GM21360 (cell line): Measurements from ENCODE around the gene HOTAIR.

ENCODE experiments used
- ATAC-seq: cut with Tn5 transposase; IDR thresholded peaks from one replicate; pipeline ENCODE4 v1.9.1; 2021; ENCODE audit warnings: mild to moderate bottlenecking, moderate library complexity; ENCODE audit not compliant: unreplicated experiment

Gene HOTAIR

DNA sequence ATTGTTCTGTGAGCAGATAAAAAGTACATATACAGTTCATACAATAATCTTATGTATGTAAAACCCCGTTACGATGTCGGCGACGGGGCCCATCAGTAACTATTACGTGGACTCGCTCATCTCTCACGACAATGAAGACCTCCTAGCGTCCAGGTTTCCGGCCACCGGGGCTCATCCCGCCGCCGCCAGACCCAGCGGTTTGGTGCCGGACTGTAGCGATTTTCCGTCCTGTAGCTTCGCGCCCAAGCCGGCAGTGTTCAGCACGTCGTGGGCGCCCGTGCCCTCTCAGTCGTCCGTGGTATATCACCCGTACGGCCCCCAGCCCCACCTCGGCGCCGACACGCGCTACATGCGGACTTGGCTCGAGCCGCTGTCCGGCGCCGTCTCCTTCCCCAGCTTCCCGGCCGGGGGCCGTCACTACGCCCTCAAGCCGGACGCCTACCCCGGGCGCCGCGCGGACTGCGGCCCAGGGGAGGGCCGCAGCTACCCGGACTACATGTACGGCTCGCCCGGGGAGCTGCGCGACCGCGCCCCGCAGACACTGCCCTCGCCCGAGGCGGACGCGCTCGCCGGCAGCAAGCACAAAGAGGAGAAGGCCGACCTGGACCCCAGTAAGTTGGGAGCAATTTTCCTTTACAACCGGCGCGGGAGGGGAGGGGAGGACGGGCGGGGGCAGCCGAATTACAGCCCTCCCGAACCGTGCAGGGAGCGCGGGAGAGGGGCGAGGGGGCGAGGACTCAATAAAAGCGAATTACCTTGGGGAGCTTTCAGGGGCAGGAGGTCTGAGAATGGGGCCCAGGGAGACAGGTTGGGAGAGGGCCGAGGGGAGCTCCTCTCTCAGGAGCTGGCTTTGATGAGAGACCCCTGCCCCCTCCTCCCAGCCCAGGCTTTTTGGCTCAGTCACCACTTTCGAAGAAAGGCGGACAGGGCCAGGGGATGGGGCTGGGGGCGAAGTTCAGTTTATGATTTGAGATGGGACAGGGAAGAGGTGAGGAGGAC lies 25.7 kb upstream of the HOTAIR start, which contains the start of gene HOXC9:
Gene HOXC9 (plus strand): TSS at position 46 of the 999 bp plus-strand sequence. CDS start 28 bp downstream, at position 74.
- no peak for ATAC-seq

DNA sequence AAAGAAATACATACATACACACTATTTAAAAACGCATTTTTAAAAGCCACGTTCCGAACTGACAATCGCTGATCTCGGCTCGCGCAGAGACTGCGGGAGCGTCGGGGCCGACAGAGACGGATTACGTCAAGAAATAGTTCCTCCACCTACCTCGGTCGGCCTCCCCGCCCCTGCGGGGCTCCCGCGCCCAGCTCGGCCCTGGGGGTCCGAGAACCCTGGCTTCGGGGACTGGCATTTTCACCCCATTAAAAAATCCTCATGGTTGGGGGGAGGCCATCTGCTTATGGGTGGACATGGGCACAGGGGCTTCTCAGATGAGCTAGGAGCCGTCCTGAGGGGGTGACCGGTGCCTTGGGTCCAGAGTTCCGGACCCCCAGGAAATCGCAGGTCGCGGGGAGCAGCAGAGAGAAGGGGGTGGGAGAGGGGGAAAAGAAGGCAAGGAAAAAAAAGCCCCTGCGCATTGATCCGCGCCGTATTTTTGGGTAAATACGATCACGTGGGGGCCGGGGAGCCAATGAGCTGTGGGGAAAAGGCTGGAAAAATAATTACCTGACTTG lies 24.9 kb upstream of the HOTAIR start:
- ATAC-seq: no peak

DNA sequence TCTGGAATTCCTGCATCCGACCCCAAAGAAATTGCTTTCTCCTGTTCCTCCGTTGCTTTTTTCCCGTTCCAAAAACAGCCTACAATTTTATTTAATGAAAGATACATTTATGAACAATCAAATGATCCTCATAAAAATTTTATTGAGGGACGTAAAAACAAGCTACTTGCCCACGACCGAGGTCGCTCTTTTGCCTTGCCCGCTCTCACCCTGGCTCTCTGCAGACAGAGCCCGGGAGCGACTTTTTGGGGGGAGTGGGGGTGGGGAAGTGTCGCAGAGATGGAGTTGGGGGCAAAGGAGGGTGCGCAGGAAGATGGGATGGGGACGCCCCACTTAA lies 24.1 kb upstream of the HOTAIR start:
- ATAC-seq: no peak

DNA sequence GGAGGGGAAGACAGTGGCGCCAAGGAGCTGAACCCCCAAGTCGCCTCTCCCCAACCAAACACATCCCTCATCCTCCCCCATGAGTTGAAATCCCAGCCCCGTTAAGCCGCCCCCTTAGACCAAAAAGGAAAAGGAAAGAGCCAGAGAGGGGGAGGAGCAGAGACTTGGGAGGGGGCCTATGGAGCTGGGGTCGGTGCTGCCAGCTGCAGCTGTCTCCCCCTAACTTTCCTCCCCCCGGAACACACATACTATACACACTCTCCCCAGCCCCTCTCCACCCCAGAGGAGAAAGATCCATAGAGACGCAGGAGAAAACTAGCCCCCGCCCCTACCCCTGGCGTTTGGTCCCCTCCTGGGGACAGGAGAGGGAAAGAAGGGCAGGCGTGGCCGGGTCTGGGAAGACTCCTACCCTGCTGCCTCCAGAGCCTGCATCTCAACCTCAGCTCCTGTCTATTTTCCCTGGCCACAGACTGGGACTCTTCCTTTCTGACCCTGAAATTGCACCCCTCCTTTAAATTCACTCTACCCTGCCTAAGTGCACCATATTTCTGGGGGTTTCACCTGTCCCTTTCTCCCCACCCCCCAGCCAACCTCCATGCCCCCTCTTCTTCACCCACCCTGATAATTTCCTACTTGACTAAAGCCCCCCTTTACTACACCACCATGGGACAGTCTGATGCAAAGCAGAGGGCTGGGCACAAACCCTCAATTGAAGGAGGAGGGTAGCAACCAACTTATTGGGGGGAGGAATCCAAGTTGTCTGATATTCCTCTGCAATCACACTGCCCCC lies 23.6 kb upstream of the HOTAIR start:
- no peak for ATAC-seq

DNA sequence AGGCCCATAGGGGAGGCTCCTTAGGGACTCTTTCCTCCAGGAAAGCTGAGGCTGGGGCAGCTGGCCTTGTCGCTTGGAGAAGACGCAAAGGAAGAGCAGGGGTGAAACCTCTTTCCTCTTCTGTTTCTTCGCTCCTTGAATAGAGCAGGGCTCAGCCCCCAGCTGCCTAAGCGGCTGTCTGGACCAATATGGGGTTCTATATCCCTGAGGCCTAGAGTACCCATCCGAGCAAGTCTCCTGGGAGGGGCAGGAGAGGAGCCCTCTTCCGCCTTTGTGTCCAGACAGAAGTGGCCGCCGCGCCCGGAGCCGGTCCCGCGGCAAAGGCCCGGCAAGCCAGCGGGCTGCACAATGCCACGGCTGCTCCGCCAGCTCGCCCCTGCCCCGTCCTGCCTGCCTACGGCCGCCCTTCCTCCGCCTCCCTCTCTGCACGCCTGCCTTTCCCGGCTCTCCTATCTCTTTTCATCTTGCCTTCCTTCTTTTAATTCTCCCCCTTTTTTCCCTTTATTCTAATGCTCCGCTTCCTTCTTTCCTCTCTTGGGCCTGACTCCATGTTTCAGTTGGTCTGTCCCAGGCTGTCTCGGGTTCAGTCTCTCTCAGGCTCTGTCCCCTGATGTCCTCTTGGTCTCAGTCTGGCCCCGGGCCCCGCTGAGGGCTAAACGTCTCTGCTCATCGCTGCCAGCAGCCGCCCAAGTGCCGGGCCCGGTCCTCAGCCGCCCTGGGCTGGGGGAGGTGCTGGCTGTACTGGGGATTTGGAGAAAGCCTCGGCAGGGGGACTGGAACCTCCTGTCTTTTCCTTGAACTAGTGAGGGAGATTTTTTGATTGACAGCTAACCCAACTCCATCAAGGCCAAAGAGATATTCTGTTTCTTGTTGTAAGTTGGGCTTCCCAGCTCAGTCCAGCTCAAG lies 22.7 kb upstream of the HOTAIR start:
- ATAC-seq: no peak

DNA sequence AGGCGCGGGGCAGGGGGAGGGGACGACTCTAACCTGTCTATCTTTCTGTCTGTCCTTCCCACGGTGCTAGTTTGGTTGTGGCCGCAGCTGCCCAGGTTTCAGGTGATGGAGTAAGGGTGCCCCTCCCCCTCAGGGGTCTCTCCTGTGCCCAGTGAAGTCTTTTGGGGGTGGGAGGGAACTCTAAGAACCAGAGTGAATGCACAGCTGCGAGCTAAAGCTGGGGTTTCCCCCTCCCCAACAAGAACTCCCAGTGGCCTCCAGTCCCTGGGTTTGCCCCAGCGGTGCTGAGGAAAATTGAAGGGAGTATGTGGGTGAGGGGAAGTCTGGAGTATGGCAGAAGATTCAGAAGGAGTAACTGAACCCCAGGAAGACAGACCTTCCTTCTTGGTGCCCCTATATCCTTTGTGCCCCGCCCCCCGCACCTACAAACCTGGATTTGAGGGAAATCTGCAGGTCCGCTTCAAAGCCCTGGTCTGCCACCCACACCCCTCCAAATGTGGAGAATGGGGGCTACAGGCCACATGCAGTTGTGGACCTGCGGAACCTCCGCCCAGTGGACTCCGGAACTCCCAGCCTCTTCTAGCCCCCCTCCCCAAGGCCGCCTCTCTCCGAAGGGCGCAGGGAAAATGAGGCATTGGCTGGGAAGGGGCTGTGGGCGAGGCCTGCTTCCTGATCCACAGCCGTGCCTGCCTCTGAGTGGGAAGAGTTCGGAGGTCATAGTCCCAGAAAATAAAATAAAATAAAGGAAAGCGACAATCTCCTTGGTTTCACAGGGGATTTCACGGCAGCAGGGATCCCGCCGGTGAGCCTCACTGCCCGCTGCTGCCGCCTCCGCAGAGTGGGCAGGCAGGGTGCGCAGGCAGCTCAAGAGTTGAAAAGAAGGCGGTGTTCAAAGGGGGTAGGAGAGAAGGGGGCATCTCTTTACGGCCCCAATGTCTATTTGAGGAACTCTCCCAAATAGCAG lies 21.8 kb upstream of the HOTAIR start:
- ATAC-seq: no peak

DNA sequence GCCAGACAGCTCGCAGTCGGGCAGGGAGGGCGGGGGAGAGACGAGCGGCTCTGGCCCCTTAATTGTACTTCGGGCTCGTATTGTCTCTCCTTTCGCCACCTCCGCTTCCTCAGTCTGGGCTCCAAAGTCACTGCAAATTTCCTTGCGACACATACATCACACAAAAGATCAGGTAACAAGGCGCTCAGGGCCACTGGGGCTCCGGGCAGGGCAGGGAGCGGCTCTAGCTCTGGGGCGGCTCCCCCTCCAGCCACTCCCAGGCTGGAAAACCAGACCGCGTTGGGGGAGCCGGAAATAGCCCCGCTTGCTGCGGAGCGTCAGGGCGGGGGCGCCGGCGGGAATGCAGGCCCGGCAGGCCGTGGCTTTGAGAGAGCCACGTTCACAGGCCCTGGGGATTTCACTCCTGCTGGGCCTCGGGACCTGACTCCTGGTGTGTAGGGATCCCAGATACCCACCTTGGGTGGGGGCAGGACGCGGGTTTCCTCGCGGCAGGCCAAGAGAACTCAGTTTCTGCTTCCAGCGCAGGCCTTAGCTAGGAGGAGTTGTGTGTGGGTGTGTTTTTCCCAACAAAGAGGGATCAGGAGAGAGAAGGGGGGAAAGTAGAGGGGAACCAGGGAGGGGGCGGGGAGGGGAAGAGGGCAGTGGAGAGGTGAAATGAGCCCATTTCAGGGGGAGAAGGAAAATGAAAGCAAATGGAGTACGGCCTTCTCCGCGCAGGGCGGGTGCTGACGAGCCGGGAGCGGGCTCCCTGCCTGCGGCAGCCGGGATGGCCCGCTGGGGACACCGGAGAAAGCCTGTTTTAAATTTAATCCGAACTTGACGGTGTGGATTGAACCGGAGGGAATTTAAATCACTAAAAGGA lies 20.9 kb upstream of the HOTAIR start:
- ATAC-seq: no peak

DNA sequence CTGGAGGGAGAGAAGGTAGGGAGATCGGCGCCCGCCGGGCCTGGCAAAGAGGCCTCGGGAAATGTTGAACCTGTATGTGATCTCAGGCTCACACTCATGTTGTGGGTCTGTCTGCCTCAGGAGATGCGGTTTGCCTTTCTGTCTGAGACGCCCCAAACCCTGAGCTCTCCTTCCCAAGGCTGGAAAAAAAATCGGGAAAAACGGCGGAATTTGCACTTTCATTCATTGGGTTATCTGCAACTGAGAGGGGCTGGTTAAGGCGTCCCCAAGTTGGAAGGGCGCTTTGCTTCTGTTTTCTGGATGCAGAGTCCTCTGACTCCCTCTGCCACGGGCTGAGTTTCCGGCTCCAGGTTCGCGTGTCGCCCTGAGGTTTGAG lies 20.2 kb upstream of the HOTAIR start:
- ATAC-seq: no peak

DNA sequence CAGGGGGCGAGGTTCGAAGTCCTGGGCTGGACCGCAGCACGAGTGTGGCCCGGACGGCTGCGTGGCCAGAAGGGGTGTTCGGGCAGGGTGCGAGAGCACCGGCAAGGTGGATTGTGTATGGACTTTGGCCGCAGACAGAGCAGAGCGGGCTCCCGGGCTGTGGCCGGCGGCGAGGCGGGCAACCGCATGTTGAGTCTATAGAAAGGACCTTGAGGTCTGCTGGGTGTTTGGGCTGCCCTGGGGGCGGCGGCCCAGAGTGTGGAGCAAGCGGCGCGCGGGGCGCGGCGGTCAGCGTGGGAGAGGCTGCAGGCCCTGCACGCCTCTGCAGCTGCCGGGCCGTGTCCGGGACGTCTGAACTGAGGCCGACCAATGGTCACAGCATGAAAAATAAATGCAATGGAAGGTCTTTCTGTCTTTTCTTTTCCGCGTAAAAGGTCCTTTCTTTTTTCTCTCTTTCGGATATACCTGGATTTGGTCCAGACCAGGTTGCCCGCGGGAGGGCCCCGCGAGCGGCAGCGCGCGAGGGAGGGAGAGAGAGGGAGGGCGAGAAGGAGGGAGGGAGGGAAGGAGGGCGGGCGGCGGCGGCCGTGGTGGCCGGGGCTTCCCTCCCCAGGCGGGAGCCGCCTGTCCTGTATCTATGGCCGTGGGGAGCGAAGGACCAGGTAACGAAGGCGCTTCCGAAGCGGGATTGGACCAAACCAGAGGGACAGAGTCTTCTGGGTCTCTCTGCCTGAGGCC lies 19.7 kb upstream of the HOTAIR start:
- no peak for ATAC-seq

DNA sequence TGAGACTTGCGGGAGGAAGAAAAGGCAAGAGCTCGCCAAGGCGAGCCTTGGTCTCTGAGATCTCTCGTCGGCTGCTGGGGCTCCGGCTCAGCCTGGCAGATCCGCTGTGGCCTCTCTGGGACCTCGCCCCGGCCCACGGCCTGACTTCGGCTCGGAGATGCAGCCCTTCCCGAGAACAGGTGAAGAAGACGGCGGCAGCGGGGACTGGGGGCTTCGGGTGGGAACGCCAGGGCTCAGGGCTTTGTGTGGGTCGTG lies 19.2 kb upstream of the HOTAIR start:
- ATAC-seq: no peak

DNA sequence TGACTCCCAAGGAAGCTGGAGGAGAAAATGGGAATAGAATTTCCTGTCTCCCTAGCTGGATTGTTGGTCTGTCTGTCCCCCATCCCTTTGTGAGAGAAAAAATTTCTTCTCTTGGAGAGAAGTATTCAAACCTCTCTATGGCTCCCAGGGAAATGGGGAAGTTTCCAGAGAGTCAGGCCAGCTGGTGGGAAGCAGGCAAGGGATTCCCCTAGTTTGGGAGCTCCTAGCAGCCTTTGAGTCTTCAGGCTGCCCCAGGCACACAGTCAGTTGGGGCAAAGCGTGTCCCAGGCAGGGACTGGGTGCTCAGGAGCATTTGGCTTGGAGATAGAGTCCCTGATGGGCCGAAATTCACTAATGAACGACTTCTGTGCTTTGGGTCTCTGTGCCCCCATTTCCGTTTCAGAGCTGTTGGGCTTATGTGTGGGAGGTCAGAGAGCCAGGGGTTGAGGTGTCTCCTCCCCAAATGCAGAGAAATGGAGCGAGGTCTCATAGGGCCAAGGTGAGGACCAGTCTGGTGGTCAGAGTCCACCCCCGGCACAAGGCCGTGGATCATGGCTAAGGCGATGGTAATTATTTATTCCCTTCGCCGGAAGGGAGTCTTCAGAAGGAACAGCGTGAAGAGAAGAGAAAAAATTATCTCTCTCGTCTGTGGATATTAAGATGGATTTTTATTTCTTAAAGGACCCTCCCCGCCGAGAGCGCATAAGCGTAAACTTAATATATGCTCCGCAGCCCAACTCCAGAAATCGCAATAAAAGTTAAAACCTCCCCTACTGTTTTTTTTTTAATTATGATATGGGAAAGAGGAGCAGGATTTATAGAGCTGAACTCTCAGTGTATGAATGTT lies 18.6 kb upstream of the HOTAIR start:
- ATAC-seq: no peak

DNA sequence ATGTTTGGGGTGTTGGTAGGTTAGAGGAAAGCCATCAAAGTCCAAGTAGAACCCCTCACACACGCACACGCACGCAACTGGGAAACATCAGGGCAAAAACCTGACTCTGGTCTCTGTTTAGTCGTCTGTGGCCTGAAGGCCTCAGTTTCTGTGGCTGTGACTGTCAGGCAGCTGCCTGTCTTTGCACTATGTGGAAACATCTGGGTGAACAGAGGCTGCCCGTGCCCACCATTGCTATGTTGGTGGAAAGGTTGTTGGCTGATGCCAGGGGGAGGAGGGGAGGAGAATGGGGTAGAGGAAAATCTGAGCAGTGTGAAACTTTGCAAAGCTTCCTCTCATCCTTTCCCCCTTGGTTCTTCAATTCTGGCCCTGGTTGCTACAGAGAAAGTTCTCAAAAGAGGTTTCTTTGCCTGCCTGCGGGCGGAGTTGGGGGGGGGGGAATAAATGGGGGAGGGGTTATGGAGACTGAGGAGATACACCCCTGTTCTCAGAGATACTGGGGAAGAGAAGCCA lies 17.7 kb upstream of the HOTAIR start:
- no peak for ATAC-seq

DNA sequence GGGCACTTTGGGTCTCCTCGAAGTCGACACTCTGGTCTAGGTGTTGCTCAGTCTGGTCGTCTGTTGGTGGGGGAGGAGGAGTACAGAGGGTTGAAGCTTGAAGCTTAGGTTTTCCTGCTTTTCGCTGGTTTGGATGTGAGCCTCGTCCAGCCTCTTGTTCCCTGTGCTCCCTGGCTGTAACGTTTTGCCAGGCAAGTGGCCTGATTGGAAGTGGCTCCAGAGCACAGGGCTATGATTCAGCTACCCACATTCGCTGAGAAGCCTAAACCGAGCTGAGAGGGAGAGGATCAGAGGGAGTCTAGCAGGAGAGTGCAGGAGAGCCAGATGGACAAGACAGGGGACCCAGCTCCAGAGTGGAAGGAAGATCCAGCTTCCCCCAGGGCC lies 16.3 kb upstream of the HOTAIR start:
- no peak for ATAC-seq

DNA sequence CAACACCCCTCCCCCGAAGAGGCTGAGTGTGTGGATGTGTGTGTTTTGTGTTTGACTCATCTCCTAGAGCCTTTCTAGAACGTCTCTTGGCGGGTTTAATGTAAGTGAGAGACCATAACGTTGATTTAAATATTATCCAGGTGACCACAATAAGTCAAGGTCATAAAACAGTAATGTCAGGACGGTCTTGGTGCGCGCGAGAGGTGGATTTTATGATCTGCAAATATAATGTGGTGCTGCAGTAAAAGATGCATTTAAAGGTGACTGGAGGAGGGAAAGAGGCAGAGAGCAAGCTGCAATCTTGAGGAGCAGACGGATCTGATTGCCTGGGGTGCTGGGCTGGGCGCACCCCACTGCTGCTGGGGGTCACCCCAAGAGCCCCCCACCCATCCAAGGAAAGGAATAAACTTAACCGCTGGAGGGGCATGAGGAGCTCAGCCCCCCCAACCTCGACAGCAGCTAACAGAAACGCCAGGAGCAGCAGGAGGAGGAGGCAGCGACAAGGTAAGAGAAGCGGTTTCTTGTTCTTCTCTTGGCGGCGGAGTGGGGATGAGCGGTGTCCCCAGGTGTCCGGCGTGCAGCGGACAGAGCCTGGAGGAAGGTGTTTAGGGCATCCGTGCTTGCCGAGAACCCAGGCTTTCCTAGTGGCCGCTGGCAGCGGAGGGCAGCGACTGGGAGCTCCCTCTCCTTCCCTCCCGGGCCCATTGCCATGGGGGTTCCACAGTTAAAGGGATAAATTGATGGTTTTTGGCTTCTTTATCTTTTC lies 15.7 kb upstream of the HOTAIR start:
- no peak for ATAC-seq

DNA sequence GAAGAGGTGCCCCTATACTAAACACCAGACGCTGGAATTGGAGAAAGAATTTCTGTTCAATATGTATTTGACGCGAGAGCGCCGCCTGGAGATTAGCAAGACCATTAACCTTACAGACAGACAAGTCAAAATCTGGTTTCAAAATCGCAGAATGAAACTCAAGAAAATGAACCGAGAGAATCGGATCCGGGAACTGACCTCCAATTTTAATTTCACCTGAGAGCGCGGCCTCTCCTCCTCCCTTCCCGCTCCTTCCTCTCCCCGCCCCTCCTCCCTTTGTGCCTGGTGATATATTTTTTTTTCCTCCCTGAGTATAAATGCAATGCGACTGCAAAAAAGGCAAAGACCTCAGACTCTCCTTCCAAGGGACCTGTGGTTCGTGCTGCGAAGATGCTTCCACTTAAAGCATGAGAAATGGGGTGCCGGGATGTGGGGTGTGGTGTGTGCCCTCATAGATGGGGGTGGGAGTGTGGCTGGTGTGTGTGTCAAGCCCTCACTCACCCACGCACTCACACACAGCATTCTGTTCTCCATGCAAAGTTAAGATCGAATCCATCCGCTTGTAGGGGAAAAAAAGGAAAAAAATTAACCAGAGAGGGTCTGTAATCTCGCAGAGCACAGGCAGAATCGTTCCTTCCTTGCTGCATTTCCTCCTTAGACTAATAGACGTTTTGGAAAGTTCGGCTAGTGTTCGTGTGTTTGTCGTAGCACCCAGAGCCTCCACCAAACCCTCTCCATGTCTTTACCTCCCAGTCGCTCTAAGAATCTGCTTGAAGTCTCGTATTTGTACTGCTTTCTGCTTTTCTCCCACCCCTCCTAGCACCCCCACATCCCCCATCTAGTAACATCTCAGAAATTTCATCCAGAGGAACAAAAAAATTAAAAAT lies 14.7 kb upstream of the HOTAIR start:
- ATAC-seq: peak; percentile 32
